ENCODE measurements around the gene ROR1.

The ROR1 gene

GRCh38 chr1:64030411-64030810, 256.6 kb downstream of the ROR1 start:
- no peak for DNase-seq
- TF ChIP-seq POLR2A (IDR thresholded peaks at IDR 0.05; ENCODE audit: low read length) = no peak
- TF ChIP-seq GATA1 (IDR thresholded peaks at IDR 0.05; ENCODE audit: low read depth, low read length) = no peak

- no peak for DNase-seq
Observed at GRCh38 chr1:64031236-64031635, 257.4 kb downstream of the ROR1 start.

GRCh38 chr1:64033667-64034220, 259.9 kb downstream of the ROR1 start:
- TF ChIP-seq GATA1 (IDR thresholded peaks at IDR 0.05; ENCODE audit: low read depth, low read length) = no peak
- TF ChIP-seq POLR2A (IDR thresholded peaks at IDR 0.05; ENCODE audit: low read length) = no peak
- DNase-seq = no peak

More at GRCh38 chr1:64031236-64031635, 257.4 kb downstream of the ROR1 start:
- TF ChIP-seq GATA1 (IDR thresholded peaks at IDR 0.05; ENCODE audit: low read depth, low read length) (no peak), POLR2A (IDR thresholded peaks at IDR 0.05; ENCODE audit: low read length) (no peak)

GRCh38 chr1:64036549-64036948, 262.7 kb downstream of the ROR1 start:
- no peak for DNase-seq
- TF ChIP-seq GATA1 (IDR thresholded peaks at IDR 0.05; ENCODE audit: low read depth, low read length) (no peak), POLR2A (IDR thresholded peaks at IDR 0.05; ENCODE audit: low read length) (no peak)

- DNase-seq = no peak
- no peak for TF ChIP-seq POLR2A (IDR thresholded peaks at IDR 0.05; ENCODE audit: low read length)
Observed at GRCh38 chr1:64038119-64038518, 264.3 kb downstream of the ROR1 start.

GRCh38 chr1:64038965-64039364, 265.1 kb downstream of the ROR1 start:
- TF ChIP-seq GATA1 (IDR thresholded peaks at IDR 0.05; ENCODE audit: low read depth, low read length) = no peak
- no peak for TF ChIP-seq POLR2A (IDR thresholded peaks at IDR 0.05; ENCODE audit: low read length)

GRCh38 chr1:64039390-64039926, 265.6 kb downstream of the ROR1 start:
- TF ChIP-seq POLR2A (IDR thresholded peaks at IDR 0.05; ENCODE audit: low read length) = no peak
- TF ChIP-seq GATA1 (IDR thresholded peaks at IDR 0.05; ENCODE audit: low read depth, low read length) = no peak
- DNase-seq = no peak

More at GRCh38 chr1:64038965-64039364, 265.1 kb downstream of the ROR1 start:
- no peak for DNase-seq

- DNase-seq = no peak
- TF ChIP-seq GATA1 (IDR thresholded peaks at IDR 0.05; ENCODE audit: low read depth, low read length) (no peak), POLR2A (IDR thresholded peaks at IDR 0.05; ENCODE audit: low read length) (no peak)
Observed at GRCh38 chr1:64041371-64042131, 267.7 kb downstream of the ROR1 start.

- TF ChIP-seq GATA1 (IDR thresholded peaks at IDR 0.05; ENCODE audit: low read depth, low read length) = no peak
- no peak for TF ChIP-seq POLR2A (IDR thresholded peaks at IDR 0.05; ENCODE audit: low read length)
- DNase-seq = no peak
Observed at GRCh38 chr1:64042331-64043100, 268.7 kb downstream of the ROR1 start.

- no peak for DNase-seq
- no peak for TF ChIP-seq GATA1 (IDR thresholded peaks at IDR 0.05; ENCODE audit: low read depth, low read length)
- no peak for TF ChIP-seq POLR2A (IDR thresholded peaks at IDR 0.05; ENCODE audit: low read length)
Observed at GRCh38 chr1:64043288-64043687, 269.5 kb downstream of the ROR1 start.

- DNase-seq = no peak
- TF ChIP-seq POLR2A (IDR thresholded peaks at IDR 0.05; ENCODE audit: low read length) (no peak), GATA1 (IDR thresholded peaks at IDR 0.05; ENCODE audit: low read depth, low read length) (no peak)
Observed at GRCh38 chr1:64043976-64044375, 270.2 kb downstream of the ROR1 start.

GRCh38 chr1:64046243-64046642, 272.4 kb downstream of the ROR1 start:
- no peak for TF ChIP-seq POLR2A (IDR thresholded peaks at IDR 0.05; ENCODE audit: low read length)
- no peak for TF ChIP-seq GATA1 (IDR thresholded peaks at IDR 0.05; ENCODE audit: low read depth, low read length)
- no peak for DNase-seq

GRCh38 chr1:64046891-64047290, 273.1 kb downstream of the ROR1 start:
- no peak for DNase-seq
- TF ChIP-seq GATA1 (IDR thresholded peaks at IDR 0.05; ENCODE audit: low read depth, low read length) (no peak), POLR2A (IDR thresholded peaks at IDR 0.05; ENCODE audit: low read length) (no peak)

GRCh38 chr1:64047549-64047996, 273.8 kb downstream of the ROR1 start:
- no peak for DNase-seq
- TF ChIP-seq GATA1 (IDR thresholded peaks at IDR 0.05; ENCODE audit: low read depth, low read length) = no peak
- no peak for TF ChIP-seq POLR2A (IDR thresholded peaks at IDR 0.05; ENCODE audit: low read length)
